BE2C (cell line): ENCODE measurements around the gene PID1.
"Not testable (repeated sequence)": the region's sequence is repeated elsewhere in the genome, so short reads cannot be mapped to it uniquely, and the experiment has no call there.

ENCODE experiments used
- DNase-seq: peaks from one replicate; pipeline ENCODE4 v3.0.0-alpha.2; 2020
- H3K27me3 ChIP-seq: fragments of 250-450 bp; sonication (Bioruptor Pico); 2 replicates; pipeline ENCODE4 v1.5.1; 2020; ENCODE audit warnings: mild to moderate bottlenecking
- H3K36me3 ChIP-seq: fragments of 250-450 bp; sonication (Bioruptor Pico); 2 replicates; pipeline ENCODE4 v1.5.1; 2020; ENCODE audit warnings: mild to moderate bottlenecking
- H3K4me1 ChIP-seq: fragments of 250-450 bp; sonication (Bioruptor Pico); 2 replicates; pipeline ENCODE4 v1.5.1; 2020
- H3K4me3 ChIP-seq: 2 replicates; pipeline ENCODE4 v1.5.1; 2011; ENCODE audit warnings: low read depth, low read length
- H3K9me3 ChIP-seq: fragments of 250-450 bp; sonication (Bioruptor Pico); 2 replicates; pipeline ENCODE4 v1.5.1; 2020
- CTCF ChIP-seq: IDR thresholded peaks from 2 replicates; pipeline ENCODE4 v1.5.1; 2012; ENCODE audit warnings: mild to moderate bottlenecking, low read depth, low read length

The PID1 gene

GRCh38 chr2:229196448-229196847 is 74.6 kb downstream of the PID1 start:
- Histone ChIP-seq H3K9me3 (no peaks in the 10 kb centered on the region; the same call in none of the 2 replicates), H3K4me3 (no peak overlapping the region), H3K27me3 (no peaks in the 10 kb centered on the region), H3K4me1 (no peaks in the 10 kb centered on the region), H3K36me3 (no peaks in the 10 kb centered on the region)
- DNase-seq: no peak
- TF ChIP-seq CTCF: no peak

- no peak for TF ChIP-seq CTCF
- H3K27me3 ChIP-seq: no peaks in the 10 kb centered on the region
- no peak overlapping the region for H3K4me3 ChIP-seq
- H3K36me3 ChIP-seq: no peaks in the 10 kb centered on the region
- no peaks in the 10 kb centered on the region for H3K4me1 ChIP-seq
- H3K9me3 ChIP-seq: no peaks in the 10 kb centered on the region; the same call in none of the 2 replicates
- DNase-seq: no peak
Measured at GRCh38 chr2:229195346-229195947, 75.6 kb downstream of the PID1 start.

GRCh38 chr2:229193281-229193680 is 77.8 kb downstream of the PID1 start:
- no peaks in the 10 kb centered on the region for H3K27me3 ChIP-seq
- H3K36me3 ChIP-seq: no peaks in the 10 kb centered on the region
- no peak overlapping the region for H3K4me3 ChIP-seq
- H3K4me1 ChIP-seq: no peaks in the 10 kb centered on the region
- TF ChIP-seq CTCF: no peak
- no peak for DNase-seq
- H3K9me3 ChIP-seq: no peaks in the 10 kb centered on the region; the same call in none of the 2 replicates

GRCh38 chr2:229191413-229191812 is 79.7 kb downstream of the PID1 start:
- TF ChIP-seq CTCF: no peak
- no peak overlapping the region for H3K4me3 ChIP-seq
- H3K4me1 ChIP-seq: no peaks in the 10 kb centered on the region
- H3K27me3 ChIP-seq: no peaks in the 10 kb centered on the region
- no peaks in the 10 kb centered on the region for H3K36me3 ChIP-seq
- no peak for DNase-seq
- H3K9me3 ChIP-seq: no peaks in the 10 kb centered on the region; the same call in 1 of the 2 replicates

- not testable (repeated sequence) for H3K4me3 ChIP-seq, H3K9me3 ChIP-seq
Measured at GRCh38 chr2:229187123-229187522, 84.0 kb downstream of the PID1 start.

GRCh38 chr2:229181641-229182040 is 89.4 kb downstream of the PID1 start:
- no peak overlapping the region for H3K4me3 ChIP-seq
- H3K27me3 ChIP-seq: no peaks in the 10 kb centered on the region
- H3K9me3 ChIP-seq: no peaks in the 10 kb centered on the region; the same call in 1 of the 2 replicates
- no peak for DNase-seq
- no peaks in the 10 kb centered on the region for H3K36me3 ChIP-seq
- no peak for TF ChIP-seq CTCF
- H3K4me1 ChIP-seq: no peaks in the 10 kb centered on the region

More at GRCh38 chr2:229187123-229187522, 84.0 kb downstream of the PID1 start:
- H3K27me3 ChIP-seq, H3K4me1 ChIP-seq, H3K36me3 ChIP-seq, DNase-seq: not testable (repeated sequence)

GRCh38 chr2:229180658-229181057 is 90.4 kb downstream of the PID1 start:
- TF ChIP-seq CTCF: no peak
- Histone ChIP-seq H3K4me3 (no peak overlapping the region), H3K4me1 (no peaks in the 10 kb centered on the region), H3K9me3 (no peaks in the 10 kb centered on the region; the same call in 1 of the 2 replicates), H3K36me3 (no peaks in the 10 kb centered on the region), H3K27me3 (no peaks in the 10 kb centered on the region)
- no peak for DNase-seq
